OCI-LY1 (cell line): ENCODE data around the gene AHDC1.

ENCODE experiments used
- EZH2 ChIP-seq: fragments of 200-600 bp; sonication (generic), shearing (Covaris generic); IDR thresholded peaks from 2 replicates; pipeline ENCODE4 v1.8.0; 2017; ENCODE audit warnings: borderline replicate concordance, mixed run types, mild to moderate bottlenecking, antibody characterized with exemption, low read length, moderate library complexity, mixed read lengths
- TF ChIP-seq, protein P1 (sequence below): fragments of 200-600 bp; sonication (generic), shearing (Covaris generic); IDR thresholded peaks from 2 replicates; pipeline ENCODE4 v1.5.1; 2017; ENCODE audit warnings: mild to moderate bottlenecking, antibody characterized with exemption, low read length, moderate library complexity, mixed read lengths

DNA sequence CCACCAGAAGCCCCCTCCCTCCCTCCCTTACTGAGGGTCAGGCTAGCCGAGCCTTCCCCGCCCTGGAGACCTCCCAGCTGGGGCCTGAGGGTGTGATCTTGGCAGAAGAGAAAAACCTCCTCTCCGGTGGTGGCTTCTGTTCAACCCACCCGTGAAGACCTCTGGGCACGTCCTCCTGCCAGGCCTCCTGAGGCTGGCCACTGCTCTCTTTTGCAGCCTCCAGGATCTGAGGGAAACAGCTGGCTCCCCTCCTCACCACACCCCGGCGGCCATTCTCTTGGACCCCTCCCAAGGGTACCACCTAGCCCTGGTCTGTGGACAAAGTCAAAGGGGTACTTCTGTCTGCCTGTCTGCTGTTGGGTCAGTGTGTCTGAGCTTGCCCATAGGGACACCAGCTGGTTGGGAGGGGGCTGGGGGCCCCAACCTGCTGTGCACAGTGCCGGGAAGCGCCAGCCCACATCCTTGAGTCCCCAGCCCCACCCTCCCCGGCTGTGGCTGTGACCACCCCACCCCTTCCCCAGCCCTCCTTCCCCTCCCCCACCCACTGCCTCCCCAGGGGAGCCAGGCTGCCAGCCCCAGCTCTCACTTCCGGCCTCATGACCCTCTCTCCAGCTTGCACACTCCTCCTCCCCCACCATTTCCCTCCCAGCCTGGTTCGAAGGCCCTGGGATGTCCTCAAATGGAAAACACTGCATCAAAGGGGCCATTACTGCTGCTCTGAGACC is 48.1 kb downstream of the AHDC1 start:
- no peak for TF ChIP-seq EZH2
- TF ChIP-seq, protein P1, sequence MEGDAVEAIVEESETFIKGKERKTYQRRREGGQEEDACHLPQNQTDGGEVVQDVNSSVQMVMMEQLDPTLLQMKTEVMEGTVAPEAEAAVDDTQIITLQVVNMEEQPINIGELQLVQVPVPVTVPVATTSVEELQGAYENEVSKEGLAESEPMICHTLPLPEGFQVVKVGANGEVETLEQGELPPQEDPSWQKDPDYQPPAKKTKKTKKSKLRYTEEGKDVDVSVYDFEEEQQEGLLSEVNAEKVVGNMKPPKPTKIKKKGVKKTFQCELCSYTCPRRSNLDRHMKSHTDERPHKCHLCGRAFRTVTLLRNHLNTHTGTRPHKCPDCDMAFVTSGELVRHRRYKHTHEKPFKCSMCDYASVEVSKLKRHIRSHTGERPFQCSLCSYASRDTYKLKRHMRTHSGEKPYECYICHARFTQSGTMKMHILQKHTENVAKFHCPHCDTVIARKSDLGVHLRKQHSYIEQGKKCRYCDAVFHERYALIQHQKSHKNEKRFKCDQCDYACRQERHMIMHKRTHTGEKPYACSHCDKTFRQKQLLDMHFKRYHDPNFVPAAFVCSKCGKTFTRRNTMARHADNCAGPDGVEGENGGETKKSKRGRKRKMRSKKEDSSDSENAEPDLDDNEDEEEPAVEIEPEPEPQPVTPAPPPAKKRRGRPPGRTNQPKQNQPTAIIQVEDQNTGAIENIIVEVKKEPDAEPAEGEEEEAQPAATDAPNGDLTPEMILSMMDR = no peak
